ENCODE results near the gene TAF4B.

GRCh38 chr18:26386441-26386840 lies 160.2 kb downstream of the TAF4B start:
- TF ChIP-seq HMGA2 (CRISPR knock-in tag; IDR thresholded peaks at IDR 0.05) (no peak), CTCF (IDR thresholded peaks at IDR 0.05) (no peak), NR2C2 (CRISPR knock-in tag; IDR thresholded peaks at IDR 0.05) (no peak), SP1 (CRISPR knock-in tag; conservative IDR thresholded peaks at IDR 0.05) (no peak), ATF1 (CRISPR knock-in tag; IDR thresholded peaks at IDR 0.05) (no peak), CBFB (CRISPR knock-in tag; IDR thresholded peaks at IDR 0.05; ENCODE audit: low read depth) (no peak), ATF2 (CRISPR knock-in tag; IDR thresholded peaks at IDR 0.05; ENCODE audit: borderline replicate concordance, low read depth) (no peak)

Data from WTC11 (cell line).